OCI-LY1 (cell line): ENCODE measurements around the gene RTL9.

ENCODE experiments used
- EZH2 ChIP-seq: fragments of 200-600 bp; sonication (generic), shearing (Covaris generic); IDR thresholded peaks from 2 replicates; pipeline ENCODE4 v1.8.0; 2017; ENCODE audit warnings: borderline replicate concordance, mixed run types, mild to moderate bottlenecking, antibody characterized with exemption, low read length, moderate library complexity, mixed read lengths
- TF ChIP-seq, protein P1 (sequence below): fragments of 200-600 bp; sonication (generic), shearing (Covaris generic); IDR thresholded peaks from 2 replicates; pipeline ENCODE4 v1.5.1; 2017; ENCODE audit warnings: mild to moderate bottlenecking, antibody characterized with exemption, low read length, moderate library complexity, mixed read lengths

DNA sequence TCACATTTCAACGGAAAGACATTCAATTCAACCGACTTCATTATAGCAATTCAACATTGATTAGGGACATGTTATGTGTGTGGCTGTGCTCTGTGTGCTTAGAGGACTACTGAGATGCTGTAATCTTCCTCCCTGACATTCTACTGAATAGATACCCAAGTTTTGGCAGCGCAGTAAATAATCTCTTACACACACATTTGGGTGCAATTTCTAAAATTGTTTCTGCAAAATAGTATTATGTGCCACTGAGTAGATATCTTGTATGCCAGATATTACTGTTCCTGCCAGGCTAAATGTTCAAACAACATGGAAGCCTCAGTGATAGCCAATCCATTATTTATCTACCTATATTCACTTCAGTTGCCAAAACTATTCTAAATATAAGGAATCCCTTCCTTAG lies 41.3 kb downstream of the RTL9 start:
- TF ChIP-seq, protein P1, sequence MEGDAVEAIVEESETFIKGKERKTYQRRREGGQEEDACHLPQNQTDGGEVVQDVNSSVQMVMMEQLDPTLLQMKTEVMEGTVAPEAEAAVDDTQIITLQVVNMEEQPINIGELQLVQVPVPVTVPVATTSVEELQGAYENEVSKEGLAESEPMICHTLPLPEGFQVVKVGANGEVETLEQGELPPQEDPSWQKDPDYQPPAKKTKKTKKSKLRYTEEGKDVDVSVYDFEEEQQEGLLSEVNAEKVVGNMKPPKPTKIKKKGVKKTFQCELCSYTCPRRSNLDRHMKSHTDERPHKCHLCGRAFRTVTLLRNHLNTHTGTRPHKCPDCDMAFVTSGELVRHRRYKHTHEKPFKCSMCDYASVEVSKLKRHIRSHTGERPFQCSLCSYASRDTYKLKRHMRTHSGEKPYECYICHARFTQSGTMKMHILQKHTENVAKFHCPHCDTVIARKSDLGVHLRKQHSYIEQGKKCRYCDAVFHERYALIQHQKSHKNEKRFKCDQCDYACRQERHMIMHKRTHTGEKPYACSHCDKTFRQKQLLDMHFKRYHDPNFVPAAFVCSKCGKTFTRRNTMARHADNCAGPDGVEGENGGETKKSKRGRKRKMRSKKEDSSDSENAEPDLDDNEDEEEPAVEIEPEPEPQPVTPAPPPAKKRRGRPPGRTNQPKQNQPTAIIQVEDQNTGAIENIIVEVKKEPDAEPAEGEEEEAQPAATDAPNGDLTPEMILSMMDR: no peak
- TF ChIP-seq EZH2: no peak
